GM19455 (cell line): ENCODE results near the gene CPN2.

Source experiments
- ATAC-seq: cut with Tn5 transposase; IDR thresholded peaks from one replicate; pipeline ENCODE4 v1.9.1; 2021; ENCODE audit not compliant: unreplicated experiment

Gene CPN2

GRCh38 chr3:194298331-194299227 lies 52.5 kb downstream of the CPN2 start:
- ATAC-seq: no peak

GRCh38 chr3:194296454-194297263 lies 54.5 kb downstream of the CPN2 start:
- ATAC-seq: no peak

- no peak for ATAC-seq
Observed at GRCh38 chr3:194294895-194295214, 56.3 kb downstream of the CPN2 start.

- ATAC-seq: no peak
Observed at GRCh38 chr3:194294199-194294894, 56.8 kb downstream of the CPN2 start.

GRCh38 chr3:194293546-194294198 lies 57.5 kb downstream of the CPN2 start:
- ATAC-seq: no peak

- no peak for ATAC-seq
Observed at GRCh38 chr3:194292331-194292730, 58.8 kb downstream of the CPN2 start.
